WTC11 (cell line): ENCODE data around the gene RREB1. TPM values are rescaled to one million over a fixed set of nuclear protein-coding genes. Genes with fewer than 3 reads are reported as not detected.

Experiments used
- ATAC-seq: fragments of 200-7000 bp; cut with Tn5 transposase; 2 replicates; pipeline ENCODE4 v1.10.0; 2021; ENCODE audit warnings: mild to moderate bottlenecking, moderate library complexity
- CTCF ChIA-PET: fragments of 300-600 bp; sonication (Branson Sonifier 250); formaldehyde crosslinking; loops from one replicate; lab custom pipeline; 2021; ENCODE audit warnings: antibody characterized with exemption; lab: Charles Lee
- POLR2A ChIA-PET: fragments of 350-600 bp; sonication (Branson Sonifier 250); formaldehyde crosslinking; loops from one replicate; lab custom pipeline; 2021; ENCODE audit warnings: antibody characterized with exemption; lab: Charles Lee
- DNase-seq: peaks from one replicate; pipeline ENCODE4 v3.0.0; 2021; ENCODE audit warnings: low spot score
- H3K27ac Mint-ChIP-seq: 2 replicates; pipeline ENCODE4 v1.8.0; 2021; ENCODE audit warnings: mixed read lengths
- H3K27me3 Mint-ChIP-seq: 2 replicates; pipeline ENCODE4 v1.8.0; 2021; ENCODE audit warnings: low read depth, mild to moderate bottlenecking, moderate library complexity, mixed read lengths
- H3K36me3 Mint-ChIP-seq: 2 replicates; pipeline ENCODE4 v1.8.0; 2021; ENCODE audit warnings: mixed read lengths
- H3K4me1 Mint-ChIP-seq: 2 replicates; pipeline ENCODE4 v1.8.0; 2022; ENCODE audit warnings: mixed read lengths
- H3K4me3 Mint-ChIP-seq: 2 replicates; pipeline ENCODE4 v1.8.0; 2021; ENCODE audit warnings: mild to moderate bottlenecking, moderate library complexity, mixed read lengths
- H3K9me3 Mint-ChIP-seq: 2 replicates; pipeline ENCODE4 v1.8.0; 2021; ENCODE audit warnings: mixed read lengths
- CREM ChIP-seq: sonication (generic); formaldehyde crosslinking; IDR thresholded peaks from 2 replicates; pipeline ENCODE4 v1.8.1; 2022; ENCODE audit warnings: mild to moderate bottlenecking, missing genetic modification reagents, moderate library complexity
- ELF4 ChIP-seq: sonication (generic); formaldehyde crosslinking; IDR thresholded peaks from 2 replicates; pipeline ENCODE4 v1.8.1; 2022; ENCODE audit warnings: low read depth, mild to moderate bottlenecking, moderate library complexity, missing genetic modification reagents
- FOXP1 ChIP-seq: sonication (generic); formaldehyde crosslinking; IDR thresholded peaks from 2 replicates; pipeline ENCODE4 v1.8.0; 2022; ENCODE audit warnings: missing genetic modification reagents, mild to moderate bottlenecking, moderate library complexity, borderline replicate concordance
- GTF2I ChIP-seq: fragments of 250-450 bp; sonication (Bioruptor Pico); conservative IDR thresholded peaks from 2 replicates; pipeline ENCODE4 v1.4.0; 2021; ENCODE audit warnings: mild to moderate bottlenecking
- HMGA2 ChIP-seq: fragments of 250-450 bp; sonication (Bioruptor Pico); IDR thresholded peaks from 2 replicates; pipeline ENCODE4 v1.4.0; 2021; ENCODE audit warnings: mild to moderate bottlenecking, moderate library complexity
- IRF2 ChIP-seq: sonication (generic); formaldehyde crosslinking; IDR thresholded peaks from 2 replicates; pipeline ENCODE4 v1.8.0; 2022; ENCODE audit warnings: low read depth, missing genetic modification reagents, borderline replicate concordance
- OVOL2 ChIP-seq: fragments of 250-450 bp; sonication (Bioruptor Pico); IDR thresholded peaks from 2 replicates; pipeline ENCODE4 v1.9.0; 2021; ENCODE audit warnings: mild to moderate bottlenecking, borderline replicate concordance
- SOX15 ChIP-seq: fragments of 250-450 bp; sonication (Bioruptor Pico); IDR thresholded peaks from 2 replicates; pipeline ENCODE4 v1.9.0; 2021; ENCODE audit warnings: mild to moderate bottlenecking
- ZNF138 ChIP-seq: sonication (generic); formaldehyde crosslinking; conservative IDR thresholded peaks from 2 replicates; pipeline ENCODE4 v1.8.1; 2022; ENCODE audit warnings: mild to moderate bottlenecking, moderate library complexity, missing genetic modification reagents
- ZNF671 ChIP-seq: fragments of 250-450 bp; sonication (Bioruptor Pico); IDR thresholded peaks from 2 replicates; pipeline ENCODE4 v1.8.0; 2021; ENCODE audit warnings: mild to moderate bottlenecking
- total RNA-seq: library from RNA; stranded (reverse); gene quantifications from 3 replicates; pipeline ENCODE4 v1.2.3, GENCODE V29; 2021
- TF ChIP-seq, protein P1 (sequence below): sonication (generic); formaldehyde crosslinking; IDR thresholded peaks from 2 replicates; pipeline ENCODE4 v1.8.0; 2023; ENCODE audit warnings: missing genetic modification reagents, mild to moderate bottlenecking, borderline replicate concordance
- TF ChIP-seq, protein P2 (sequence below): fragments of 200-600 bp; IDR thresholded peaks from 2 replicates; pipeline ENCODE4 v1.8.0; 2022; ENCODE audit warnings: antibody characterized with exemption
- TF ChIP-seq, protein P3 (sequence below): sonication (generic); formaldehyde crosslinking; IDR thresholded peaks from 2 replicates; pipeline ENCODE4 v1.8.1; 2023; ENCODE audit warnings: mild to moderate bottlenecking, missing genetic modification reagents, moderate library complexity
- TF ChIP-seq, protein P4 (sequence below): sonication (generic); formaldehyde crosslinking; conservative IDR thresholded peaks from 2 replicates; pipeline ENCODE4 v1.8.1; 2023; ENCODE audit warnings: mild to moderate bottlenecking, low read depth, missing genetic modification reagents, moderate library complexity
- TF ChIP-seq, protein P5 (sequence below): sonication (generic); formaldehyde crosslinking; IDR thresholded peaks from 2 replicates; pipeline ENCODE4 v1.8.1; 2022; ENCODE audit warnings: low read depth, mild to moderate bottlenecking, moderate library complexity, missing genetic modification reagents, borderline replicate concordance
- TF ChIP-seq, protein P6 (sequence below): sonication (generic); formaldehyde crosslinking; IDR thresholded peaks from 2 replicates; pipeline ENCODE4 v1.8.0; 2022; ENCODE audit warnings: mild to moderate bottlenecking, missing genetic modification reagents

The RREB1 gene
- total RNA-seq, 1 experiment from 2014 or later: 38.5 TPM

DNA sequence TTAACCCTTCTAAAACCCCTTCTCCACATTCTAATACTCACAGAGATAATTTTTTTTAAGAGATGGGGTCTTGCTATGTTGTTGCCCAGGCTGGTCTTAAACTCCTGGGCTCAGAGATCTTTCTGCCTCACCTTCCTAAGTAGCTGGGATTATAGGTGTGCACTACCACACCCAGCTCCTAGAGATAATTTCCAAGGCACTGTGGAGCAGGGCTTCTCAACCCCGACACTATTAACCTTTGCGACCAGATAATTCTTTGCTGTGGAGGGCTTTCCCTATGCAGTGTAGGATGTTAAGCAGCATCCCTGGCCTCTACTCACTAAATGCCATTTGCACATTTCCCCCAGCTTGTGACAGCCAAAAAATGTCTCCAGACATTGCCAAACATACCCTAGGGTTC lies 8.8 kb upstream of the RREB1 start:
- DNase-seq: no peak
- peaks cover 23% of the 10 kb centered on the region for H3K4me1 Mint-ChIP-seq
- H3K27me3 Mint-ChIP-seq: peaks cover 3% of the 10 kb centered on the region; the same call in 1 of the 2 replicates
- no peaks in the 10 kb centered on the region for H3K9me3 Mint-ChIP-seq
- no peak overlapping the region for H3K27ac Mint-ChIP-seq
- POLR2A ChIA-PET: no interaction called here
- H3K4me3 Mint-ChIP-seq: no peak overlapping the region
- H3K36me3 Mint-ChIP-seq: no peaks in the 10 kb centered on the region
- TF ChIP-seq ZNF138 (no peak), SOX15 (no peak), IRF2 (CRISPR knock-in tag) (no peak), ELF4 (CRISPR knock-in tag) (no peak), CREM (CRISPR knock-in tag) (no peak), HMGA2 (CRISPR knock-in tag) (no peak), FOXP1 (CRISPR knock-in tag) (no peak), GTF2I (CRISPR knock-in tag) (no peak), ZNF671 (CRISPR knock-in tag) (no peak)
- TF ChIP-seq, protein P1, sequence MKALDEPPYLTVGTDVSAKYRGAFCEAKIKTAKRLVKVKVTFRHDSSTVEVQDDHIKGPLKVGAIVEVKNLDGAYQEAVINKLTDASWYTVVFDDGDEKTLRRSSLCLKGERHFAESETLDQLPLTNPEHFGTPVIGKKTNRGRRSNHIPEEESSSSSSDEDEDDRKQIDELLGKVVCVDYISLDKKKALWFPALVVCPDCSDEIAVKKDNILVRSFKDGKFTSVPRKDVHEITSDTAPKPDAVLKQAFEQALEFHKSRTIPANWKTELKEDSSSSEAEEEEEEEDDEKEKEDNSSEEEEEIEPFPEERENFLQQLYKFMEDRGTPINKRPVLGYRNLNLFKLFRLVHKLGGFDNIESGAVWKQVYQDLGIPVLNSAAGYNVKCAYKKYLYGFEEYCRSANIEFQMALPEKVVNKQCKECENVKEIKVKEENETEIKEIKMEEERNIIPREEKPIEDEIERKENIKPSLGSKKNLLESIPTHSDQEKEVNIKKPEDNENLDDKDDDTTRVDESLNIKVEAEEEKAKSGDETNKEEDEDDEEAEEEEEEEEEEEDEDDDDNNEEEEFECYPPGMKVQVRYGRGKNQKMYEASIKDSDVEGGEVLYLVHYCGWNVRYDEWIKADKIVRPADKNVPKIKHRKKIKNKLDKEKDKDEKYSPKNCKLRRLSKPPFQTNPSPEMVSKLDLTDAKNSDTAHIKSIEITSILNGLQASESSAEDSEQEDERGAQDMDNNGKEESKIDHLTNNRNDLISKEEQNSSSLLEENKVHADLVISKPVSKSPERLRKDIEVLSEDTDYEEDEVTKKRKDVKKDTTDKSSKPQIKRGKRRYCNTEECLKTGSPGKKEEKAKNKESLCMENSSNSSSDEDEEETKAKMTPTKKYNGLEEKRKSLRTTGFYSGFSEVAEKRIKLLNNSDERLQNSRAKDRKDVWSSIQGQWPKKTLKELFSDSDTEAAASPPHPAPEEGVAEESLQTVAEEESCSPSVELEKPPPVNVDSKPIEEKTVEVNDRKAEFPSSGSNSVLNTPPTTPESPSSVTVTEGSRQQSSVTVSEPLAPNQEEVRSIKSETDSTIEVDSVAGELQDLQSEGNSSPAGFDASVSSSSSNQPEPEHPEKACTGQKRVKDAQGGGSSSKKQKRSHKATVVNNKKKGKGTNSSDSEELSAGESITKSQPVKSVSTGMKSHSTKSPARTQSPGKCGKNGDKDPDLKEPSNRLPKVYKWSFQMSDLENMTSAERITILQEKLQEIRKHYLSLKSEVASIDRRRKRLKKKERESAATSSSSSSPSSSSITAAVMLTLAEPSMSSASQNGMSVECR (CRISPR knock-in tag): no peak
- TF ChIP-seq, protein P2, sequence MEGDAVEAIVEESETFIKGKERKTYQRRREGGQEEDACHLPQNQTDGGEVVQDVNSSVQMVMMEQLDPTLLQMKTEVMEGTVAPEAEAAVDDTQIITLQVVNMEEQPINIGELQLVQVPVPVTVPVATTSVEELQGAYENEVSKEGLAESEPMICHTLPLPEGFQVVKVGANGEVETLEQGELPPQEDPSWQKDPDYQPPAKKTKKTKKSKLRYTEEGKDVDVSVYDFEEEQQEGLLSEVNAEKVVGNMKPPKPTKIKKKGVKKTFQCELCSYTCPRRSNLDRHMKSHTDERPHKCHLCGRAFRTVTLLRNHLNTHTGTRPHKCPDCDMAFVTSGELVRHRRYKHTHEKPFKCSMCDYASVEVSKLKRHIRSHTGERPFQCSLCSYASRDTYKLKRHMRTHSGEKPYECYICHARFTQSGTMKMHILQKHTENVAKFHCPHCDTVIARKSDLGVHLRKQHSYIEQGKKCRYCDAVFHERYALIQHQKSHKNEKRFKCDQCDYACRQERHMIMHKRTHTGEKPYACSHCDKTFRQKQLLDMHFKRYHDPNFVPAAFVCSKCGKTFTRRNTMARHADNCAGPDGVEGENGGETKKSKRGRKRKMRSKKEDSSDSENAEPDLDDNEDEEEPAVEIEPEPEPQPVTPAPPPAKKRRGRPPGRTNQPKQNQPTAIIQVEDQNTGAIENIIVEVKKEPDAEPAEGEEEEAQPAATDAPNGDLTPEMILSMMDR: no peak
- TF ChIP-seq, protein P3, sequence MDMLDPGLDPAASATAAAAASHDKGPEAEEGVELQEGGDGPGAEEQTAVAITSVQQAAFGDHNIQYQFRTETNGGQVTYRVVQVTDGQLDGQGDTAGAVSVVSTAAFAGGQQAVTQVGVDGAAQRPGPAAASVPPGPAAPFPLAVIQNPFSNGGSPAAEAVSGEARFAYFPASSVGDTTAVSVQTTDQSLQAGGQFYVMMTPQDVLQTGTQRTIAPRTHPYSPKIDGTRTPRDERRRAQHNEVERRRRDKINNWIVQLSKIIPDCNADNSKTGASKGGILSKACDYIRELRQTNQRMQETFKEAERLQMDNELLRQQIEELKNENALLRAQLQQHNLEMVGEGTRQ (CRISPR knock-in tag): no peak
- TF ChIP-seq, protein P4, sequence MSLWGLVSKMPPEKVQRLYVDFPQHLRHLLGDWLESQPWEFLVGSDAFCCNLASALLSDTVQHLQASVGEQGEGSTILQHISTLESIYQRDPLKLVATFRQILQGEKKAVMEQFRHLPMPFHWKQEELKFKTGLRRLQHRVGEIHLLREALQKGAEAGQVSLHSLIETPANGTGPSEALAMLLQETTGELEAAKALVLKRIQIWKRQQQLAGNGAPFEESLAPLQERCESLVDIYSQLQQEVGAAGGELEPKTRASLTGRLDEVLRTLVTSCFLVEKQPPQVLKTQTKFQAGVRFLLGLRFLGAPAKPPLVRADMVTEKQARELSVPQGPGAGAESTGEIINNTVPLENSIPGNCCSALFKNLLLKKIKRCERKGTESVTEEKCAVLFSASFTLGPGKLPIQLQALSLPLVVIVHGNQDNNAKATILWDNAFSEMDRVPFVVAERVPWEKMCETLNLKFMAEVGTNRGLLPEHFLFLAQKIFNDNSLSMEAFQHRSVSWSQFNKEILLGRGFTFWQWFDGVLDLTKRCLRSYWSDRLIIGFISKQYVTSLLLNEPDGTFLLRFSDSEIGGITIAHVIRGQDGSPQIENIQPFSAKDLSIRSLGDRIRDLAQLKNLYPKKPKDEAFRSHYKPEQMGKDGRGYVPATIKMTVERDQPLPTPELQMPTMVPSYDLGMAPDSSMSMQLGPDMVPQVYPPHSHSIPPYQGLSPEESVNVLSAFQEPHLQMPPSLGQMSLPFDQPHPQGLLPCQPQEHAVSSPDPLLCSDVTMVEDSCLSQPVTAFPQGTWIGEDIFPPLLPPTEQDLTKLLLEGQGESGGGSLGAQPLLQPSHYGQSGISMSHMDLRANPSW (CRISPR knock-in tag): no peak
- TF ChIP-seq, all 79 proteins: peak for 0
- ATAC-seq: no peak
- CTCF ChIA-PET: interaction anchor here (0.5 to 1.7 kb wide), 3 partner anchors 12 to 1091 kb away, joined by 3 to 5 read pairs (median 5); no protein-coding TSS in a partner anchor

DNA sequence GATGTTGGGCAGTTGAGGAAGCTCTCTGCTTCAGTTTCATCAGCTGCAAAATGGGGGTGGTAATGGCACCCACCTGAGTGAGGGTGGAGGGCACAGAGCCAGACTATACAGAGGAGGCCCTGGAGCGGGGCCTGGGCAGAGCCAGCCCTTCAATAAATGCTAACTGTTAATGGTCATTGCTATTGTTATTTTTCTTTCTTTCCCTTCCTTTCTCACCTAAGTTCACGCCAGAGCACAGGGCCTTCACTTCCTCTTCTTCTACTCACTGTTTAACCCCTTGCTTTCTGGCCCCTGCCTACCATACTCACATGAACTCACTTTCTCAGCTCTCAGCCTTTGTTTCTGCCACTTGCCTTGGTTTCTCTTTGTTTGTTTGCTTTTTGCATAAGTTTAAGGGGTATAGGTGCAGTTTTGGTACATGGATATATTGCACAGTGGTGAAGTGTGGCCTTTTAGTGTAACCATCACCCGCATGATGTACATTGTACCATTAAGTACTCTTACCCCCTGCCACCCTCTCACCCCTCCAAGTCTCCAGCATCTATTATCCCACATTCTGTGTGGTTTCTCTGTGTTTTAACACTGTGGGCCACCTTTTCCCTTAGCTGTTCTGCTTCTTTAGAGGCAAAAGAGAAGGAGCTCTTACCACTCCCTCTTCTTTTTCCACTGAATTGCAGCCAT lies 7.5 kb upstream of the RREB1 start:
- no peaks in the 10 kb centered on the region for H3K9me3 Mint-ChIP-seq
- ChIA-PET CTCF (interaction anchor here (1.7 to 1.9 kb wide), 2 partner anchors 13 to 404 kb away, joined by 3 to 6 read pairs; no protein-coding TSS in a partner anchor), POLR2A (no interaction called here)

More for the DNA sequence above, 7.5 kb upstream of the RREB1 start:
- Mint-ChIP-seq H3K4me3 (no peak overlapping the region), H3K27ac (no peak overlapping the region), H3K36me3 (no peaks in the 10 kb centered on the region), H3K27me3 (peaks cover 3% of the 10 kb centered on the region; the same call in 1 of the 2 replicates), H3K4me1 (peaks cover 23% of the 10 kb centered on the region)
- TF ChIP-seq, protein P5, sequence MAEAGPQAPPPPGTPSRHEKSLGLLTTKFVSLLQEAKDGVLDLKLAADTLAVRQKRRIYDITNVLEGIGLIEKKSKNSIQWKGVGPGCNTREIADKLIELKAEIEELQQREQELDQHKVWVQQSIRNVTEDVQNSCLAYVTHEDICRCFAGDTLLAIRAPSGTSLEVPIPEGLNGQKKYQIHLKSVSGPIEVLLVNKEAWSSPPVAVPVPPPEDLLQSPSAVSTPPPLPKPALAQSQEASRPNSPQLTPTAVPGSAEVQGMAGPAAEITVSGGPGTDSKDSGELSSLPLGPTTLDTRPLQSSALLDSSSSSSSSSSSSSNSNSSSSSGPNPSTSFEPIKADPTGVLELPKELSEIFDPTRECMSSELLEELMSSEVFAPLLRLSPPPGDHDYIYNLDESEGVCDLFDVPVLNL (CRISPR knock-in tag): no peak
- TF ChIP-seq, protein P6, sequence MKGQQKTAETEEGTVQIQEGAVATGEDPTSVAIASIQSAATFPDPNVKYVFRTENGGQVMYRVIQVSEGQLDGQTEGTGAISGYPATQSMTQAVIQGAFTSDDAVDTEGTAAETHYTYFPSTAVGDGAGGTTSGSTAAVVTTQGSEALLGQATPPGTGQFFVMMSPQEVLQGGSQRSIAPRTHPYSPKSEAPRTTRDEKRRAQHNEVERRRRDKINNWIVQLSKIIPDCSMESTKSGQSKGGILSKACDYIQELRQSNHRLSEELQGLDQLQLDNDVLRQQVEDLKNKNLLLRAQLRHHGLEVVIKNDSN (CRISPR knock-in tag): no peak
- TF ChIP-seq OVOL2 (CRISPR knock-in tag): no peak
- DNase-seq (no peak), ATAC-seq (no peak)
